ENCODE measurements around the gene ADAMTS1. TPM values are rescaled to one million over a fixed set of nuclear protein-coding genes. Genes with fewer than 3 reads are reported as not detected.

Gene ADAMTS1
- total RNA-seq, 1 experiment from 2014 or later: 220 TPM

- Histone ChIP-seq H3K4me1 (peaks cover 73% of the 10 kb centered on the region), H3K27ac (peak overlapping the region; percentile 93), H3K36me3 (no peaks in the 10 kb centered on the region), H3K4me3 (no peak overlapping the region), H3K9me3 (replicated peaks) (peaks cover 5% of the 10 kb centered on the region; the same call in 1 of the 2 replicates), H3K27me3 (no peaks in the 10 kb centered on the region)
- no peak for DNase-seq
Observed at GRCh38 chr21:26797878-26798456, 47.2 kb downstream of the ADAMTS1 start.

GRCh38 chr21:26795866-26796329, 49.3 kb downstream of the ADAMTS1 start:
- peaks cover 56% of the 10 kb centered on the region for H3K4me1 ChIP-seq
- H3K9me3 ChIP-seq (replicated peaks): peaks cover 5% of the 10 kb centered on the region; the same call in 1 of the 2 replicates
- peak overlapping the region; percentile 99 for H3K27ac ChIP-seq
- H3K4me3 ChIP-seq: peak overlapping the region; percentile 38
- no peaks in the 10 kb centered on the region for H3K36me3 ChIP-seq
- H3K27me3 ChIP-seq: no peaks in the 10 kb centered on the region
- peak; percentile 99 to 100 for DNase-seq

- no peaks in the 10 kb centered on the region for H3K36me3 ChIP-seq
- peaks cover 5% of the 10 kb centered on the region; the same call in 1 of the 2 replicates for H3K9me3 ChIP-seq (replicated peaks)
- peak overlapping the region; percentile 38 for H3K4me3 ChIP-seq
- H3K4me1 ChIP-seq: peaks cover 51% of the 10 kb centered on the region
- peak overlapping the region; percentile 99 for H3K27ac ChIP-seq
- DNase-seq: peak in 1 of 2 experiments; percentile 68
- H3K27me3 ChIP-seq: no peaks in the 10 kb centered on the region
Observed at GRCh38 chr21:26795412-26795805, 49.8 kb downstream of the ADAMTS1 start.

- H3K36me3 ChIP-seq: no peaks in the 10 kb centered on the region
- H3K27ac ChIP-seq: peak overlapping the region; percentile 99
- no peaks in the 10 kb centered on the region for H3K27me3 ChIP-seq
- peaks cover 45% of the 10 kb centered on the region for H3K4me1 ChIP-seq
- DNase-seq: peak in 1 of 2 experiments; percentile 60
- peaks cover 5% of the 10 kb centered on the region; the same call in 1 of the 2 replicates for H3K9me3 ChIP-seq (replicated peaks)
- H3K4me3 ChIP-seq: peak overlapping the region; percentile 38
Observed at GRCh38 chr21:26794597-26795411, 50.4 kb downstream of the ADAMTS1 start.

- DNase-seq: no peak
- no peaks in the 10 kb centered on the region for H3K27me3 ChIP-seq
Observed at GRCh38 chr21:26790296-26790695, 54.9 kb downstream of the ADAMTS1 start.

GRCh38 chr21:26788790-26789189, 56.4 kb downstream of the ADAMTS1 start:
- H3K9me3 ChIP-seq (replicated peaks): no peaks in the 10 kb centered on the region
- H3K27ac ChIP-seq: no peak overlapping the region
- no peaks in the 10 kb centered on the region for H3K36me3 ChIP-seq
- DNase-seq: no peak
- H3K4me3 ChIP-seq: no peak overlapping the region
- no peaks in the 10 kb centered on the region for H3K4me1 ChIP-seq
- no peaks in the 10 kb centered on the region for H3K27me3 ChIP-seq

More at GRCh38 chr21:26790296-26790695, 54.9 kb downstream of the ADAMTS1 start:
- H3K4me1 ChIP-seq: peaks cover 8% of the 10 kb centered on the region
- H3K36me3 ChIP-seq: no peaks in the 10 kb centered on the region
- no peak overlapping the region for H3K27ac ChIP-seq
- H3K9me3 ChIP-seq (replicated peaks): no peaks in the 10 kb centered on the region
- H3K4me3 ChIP-seq: no peak overlapping the region

Other genes starting within 250 kb of the ADAMTS1 start
- gene ADAMTS5, start 121.7 kb upstream of the ADAMTS1 start, total RNA-seq (2014; rRNA removed; shearing (Covaris generic)): 12.3 and 14.2 TPM in 2 replicates

Data from SJCRH30 (cell line).